ENCODE data around the gene DIS3.
"Not testable (repeated sequence)": the region's sequence is repeated elsewhere in the genome, so short reads cannot be mapped to it uniquely, and the experiment has no call there.

DNA sequence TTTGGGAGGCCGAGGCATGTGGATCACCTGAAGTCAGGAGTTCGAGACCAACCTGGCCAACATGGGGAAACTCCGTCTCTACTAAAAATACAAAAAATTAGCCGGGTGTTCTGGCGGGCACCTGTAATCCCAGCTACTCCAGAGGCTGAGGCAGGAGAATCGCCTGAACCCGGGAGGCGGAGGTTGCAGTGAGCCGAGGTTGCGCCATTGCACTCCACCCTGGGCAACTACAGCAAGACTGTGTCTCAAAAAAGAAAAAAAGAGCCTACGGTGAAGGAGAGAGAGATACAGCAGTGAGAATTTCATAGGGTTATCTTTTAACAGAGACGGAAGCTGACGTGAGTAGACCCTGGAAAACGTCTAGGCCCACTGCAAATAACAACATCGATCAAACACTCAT is 55.5 kb downstream of the DIS3 start:
- TF ChIP-seq POLR2A (IDR thresholded peaks at IDR 0.05; ENCODE audit: low read length); GATA1 (IDR thresholded peaks at IDR 0.05; ENCODE audit: low read depth, low read length): not testable (repeated sequence)

All from erythroblast (primary cell).